A549 (cell line): ENCODE measurements around the gene ACO1. TPM values are rescaled to one million over a fixed set of nuclear protein-coding genes. Genes with fewer than 3 reads are reported as not detected.

Experiments used
- ATAC-seq, 2 experiments: fragments of 200-7000 bp in 1 of 2; fragments of >200 bp in 1 of 2; cut with Nextera tagmentation in 1 of 2; cut with Tn5 transposase in 1 of 2; 3 replicates each; pipeline versions ENCODE4 v1.8.0 to v1.9.1; 2018 to 2020; ENCODE audit warnings: mild to moderate bottlenecking in 1 of 2, moderate library complexity in 1 of 2
- CTCF ChIA-PET: fragments of 300-600 bp; sonication (Branson Sonifier 250); formaldehyde crosslinking; extraction: SDS; loops from one replicate; lab custom pipeline; 2021; ENCODE audit warnings: antibody characterized with exemption, inconsistent platforms; lab: Yijun Ruan, JAX
- POLR2A ChIA-PET: fragments of 350-600 bp; formaldehyde crosslinking; extraction: SDS; loops from one replicate; lab custom pipeline; 2021; ENCODE audit warnings: antibody characterized with exemption, inconsistent platforms; lab: Yijun Ruan, JAX
- DNase-seq, 2 experiments: peaks; one replicate each; pipeline versions ENCODE4 v3.0.0 to v3.0.0-alpha.2; 2011 to 2016; ENCODE audit warnings: low read depth in 1 of 2, low spot score in 1 of 2
- FAIRE-seq: peaks from 2 replicates; lab custom pipeline; 2011; peaks lifted over from hg19 to GRCh38; lab: Jason Lieb, UNC
- H3K27ac ChIP-seq, 2 experiments: fragments of >200 bp; sonication (Bioruptor Twin); formaldehyde crosslinking; 3 replicates each; pipeline ENCODE4 v1.5.1; 2016 to 2017
- H3K4me1 ChIP-seq: fragments of >200 bp; sonication (Bioruptor Twin); formaldehyde crosslinking; 3 replicates; pipeline ENCODE4 v1.6.1; 2016
- H3K4me2 ChIP-seq: fragments of >200 bp; sonication (Bioruptor Twin); formaldehyde crosslinking; 3 replicates; pipeline ENCODE4 v1.6.1; 2016
- H3K4me3 ChIP-seq: fragments of >200 bp; sonication (Bioruptor Twin); formaldehyde crosslinking; 3 replicates; pipeline ENCODE4 v1.5.1; 2016
- H3K9me3 ChIP-seq: fragments of >200 bp; sonication (Bioruptor Twin); formaldehyde crosslinking; 3 replicates; pipeline ENCODE4 v1.6.1; 2016
- BCL3 ChIP-seq: fragments of >200 bp; sonication (Bioruptor Twin); formaldehyde crosslinking; IDR thresholded peaks from 3 replicates; pipeline ENCODE4 v1.6.1; 2016
- BHLHE40 ChIP-seq: IDR thresholded peaks from 2 replicates; pipeline ENCODE4 v1.6.1; 2012; ENCODE audit warnings: low read depth, low read length, inconsistent platforms
- CBX2 ChIP-seq: fragments of 200-600 bp; sonication (generic); IDR thresholded peaks from 2 replicates; pipeline ENCODE4 v1.6.1; 2016; ENCODE audit warnings: low read depth, mild to moderate bottlenecking, borderline replicate concordance
- CEBPB ChIP-seq, 2 experiments: fragments of >200 bp in 1 of 2; sonication (Bioruptor Twin) in 1 of 2; formaldehyde crosslinking in 1 of 2; IDR thresholded peaks; 2 replicates each; pipeline ENCODE4 v1.6.1; 2012 to 2016
- HDAC2 ChIP-seq: fragments of 200-600 bp; sonication (generic); IDR thresholded peaks from 2 replicates; pipeline ENCODE4 v1.6.1; 2016
- HEYL ChIP-seq: fragments of 250-450 bp; sonication (Bioruptor Pico); IDR thresholded peaks from 2 replicates; pipeline ENCODE4 v1.8.0; 2021; ENCODE audit warnings: mild to moderate bottlenecking, moderate library complexity
- HMGXB4 ChIP-seq: fragments of 250-450 bp; sonication (Bioruptor Pico); IDR thresholded peaks from 2 replicates; pipeline ENCODE4 v1.5.0; 2021; ENCODE audit warnings: mild to moderate bottlenecking, moderate library complexity, borderline replicate concordance
- HOXA7 ChIP-seq: fragments of 250-450 bp; sonication (Bioruptor Pico); IDR thresholded peaks from 2 replicates; pipeline ENCODE4 v1.5.0; 2020; ENCODE audit warnings: mild to moderate bottlenecking, moderate library complexity
- KDM1A ChIP-seq: fragments of 200-600 bp; sonication (generic); IDR thresholded peaks from 2 replicates; pipeline ENCODE4 v1.6.1; 2016; ENCODE audit warnings: low read depth, mild to moderate bottlenecking
- MAX ChIP-seq: IDR thresholded peaks from 2 replicates; pipeline ENCODE4 v1.6.1; 2012
- MYC ChIP-seq: IDR thresholded peaks from 2 replicates; pipeline ENCODE4 v1.6.1; 2012; ENCODE audit warnings: mild to moderate bottlenecking, inconsistent platforms, low read length, improper control_type of control experiment, borderline replicate concordance
- NFE2L2 ChIP-seq: fragments of 150-350 bp; conservative IDR thresholded peaks from 2 replicates; pipeline ENCODE4 v1.6.1; 2014; ENCODE audit warnings: low read length
- NPAS2 ChIP-seq: fragments of 250-450 bp; sonication (Bioruptor Pico); IDR thresholded peaks from 2 replicates; pipeline ENCODE4 v1.8.0; 2022; ENCODE audit warnings: mild to moderate bottlenecking, moderate library complexity, borderline replicate concordance
- NR3C1 ChIP-seq: fragments of >200 bp; sonication (Bioruptor Twin); formaldehyde crosslinking; IDR thresholded peaks from 3 replicates; pipeline ENCODE4 v1.6.1; 2017
- POLR2A ChIP-seq: IDR thresholded peaks from 2 replicates; pipeline ENCODE4 v1.6.1; 2012; ENCODE audit warnings: mild to moderate bottlenecking, low read length
- POLR2AphosphoS2 ChIP-seq: conservative IDR thresholded peaks from 2 replicates; pipeline ENCODE4 v1.6.1; 2012; ENCODE audit warnings: low read length, improper control_type of control experiment, inconsistent platforms
- RAD21 ChIP-seq, 2 experiments: fragments of >200 bp in 1 of 2; sonication (Bioruptor Twin) in 1 of 2; formaldehyde crosslinking in 1 of 2; IDR thresholded peaks in 1 of 2; conservative IDR thresholded peaks in 1 of 2; 2 replicates in 1 of 2; 3 replicates in 1 of 2; pipeline ENCODE4 v1.6.1; 2012 to 2018; ENCODE audit warnings: inconsistent platforms in 1 of 2
- REST ChIP-seq: fragments of 200-600 bp; sonication (generic); IDR thresholded peaks from 2 replicates; pipeline ENCODE4 v1.6.1; 2016; ENCODE audit warnings: antibody characterized with exemption, mild to moderate bottlenecking, moderate library complexity
- RFX5 ChIP-seq: fragments of 450-650 bp; IDR thresholded peaks from 2 replicates; pipeline ENCODE4 v1.7.1; 2014; ENCODE audit warnings: antibody characterized with exemption, mild to moderate bottlenecking, moderate library complexity
- SMC3 ChIP-seq: fragments of >200 bp; sonication (Bioruptor Twin); formaldehyde crosslinking; IDR thresholded peaks from 3 replicates; pipeline ENCODE4 v1.6.1; 2018; ENCODE audit warnings: inconsistent platforms
- USF2 ChIP-seq: fragments of 450-650 bp; IDR thresholded peaks from 2 replicates; pipeline ENCODE4 v1.6.1; 2014; ENCODE audit warnings: antibody characterized with exemption
- ZC3H11A ChIP-seq: fragments of 450-650 bp; IDR thresholded peaks from 2 replicates; pipeline ENCODE4 v1.6.1; 2014; ENCODE audit warnings: antibody characterized with exemption, mild to moderate bottlenecking
- ZNF302 ChIP-seq: fragments of 250-450 bp; sonication (Bioruptor Pico); IDR thresholded peaks from 2 replicates; pipeline ENCODE4 v1.9.0; 2021; ENCODE audit warnings: inconsistent platforms, mild to moderate bottlenecking, moderate library complexity
- WGBS: methylation state at CpG from one replicate; pipeline ENCODE4 v1.1.6; 2017; ENCODE audit errors: missing lambda C conversion rate; 5-methylcytosine and 5-hydroxymethylcytosine counted together
- polyA plus RNA-seq, 4 experiments: library from polyadenylated mRNA; depleted of rRNA in 3 of 4; stranded (reverse); fragments of >200 nt; fragmentation: RNase III in 1 of 4; extraction: RNeasy Plus Mini Kit Qiagen cat#74134 plus additional on column Dnase treatment in 1 of 4; gene quantifications; 2 replicates in 3 of 4; 3 replicates in 1 of 4; pipeline ENCODE4 v1.2.3, GENCODE V29; 2011 to 2017

ACO1 gene
- polyA plus RNA-seq, 2 of the 4 experiments (the other 2 are of a cell fraction) = 32.2 to 41.0 TPM

- CTCF ChIA-PET = interaction anchor here (0.8 to 3.2 kb wide), 6 partner anchors 10 to 133 kb away, joined by 3 to 9 read pairs (median 4); no protein-coding TSS in a partner anchor
- H3K4me2 ChIP-seq = no peak overlapping the region
- no peak for FAIRE-seq
- H3K27ac ChIP-seq = no peak overlapping the region
- no peaks in the 10 kb centered on the region for H3K4me1 ChIP-seq
- no peaks in the 10 kb centered on the region for H3K9me3 ChIP-seq
- no peak for TF ChIP-seq MYC
- no peak for TF ChIP-seq REST
- no peak for TF ChIP-seq POLR2A
- TF ChIP-seq POLR2AphosphoS2 = no peak
- H3K4me3 ChIP-seq = no peak overlapping the region
- ATAC-seq = no peak
- no peak for DNase-seq
- POLR2A ChIA-PET = interaction anchor here (0.6 kb wide), 1 partner anchor 284 kb away, joined by 4 read pairs; no protein-coding TSS in a partner anchor
Measured at GRCh38 chr9:32413424-32413823, 29.0 kb downstream of the ACO1 start.

- ChIA-PET POLR2A (no interaction called here), CTCF (interaction anchor here (1.7 to 2.1 kb wide), 3 partner anchors 16 to 166 kb away, joined by 4 to 7 read pairs (median 5); no protein-coding TSS in a partner anchor)
- ATAC-seq (no peak), FAIRE-seq (no peak), DNase-seq (no peak)
- no peaks in the 10 kb centered on the region for H3K9me3 ChIP-seq
- WGBS = 71% methylated on average over 2 of the region's 2 CpGs
- no peak overlapping the region for H3K4me3 ChIP-seq
- no peak overlapping the region for H3K27ac ChIP-seq
- TF ChIP-seq CEBPB (IDR thresholded peaks at IDR 0.05) = no peak
- no peak for TF ChIP-seq SMC3
- no peak for TF ChIP-seq BCL3
- TF ChIP-seq USF2 = no peak
- no peak for TF ChIP-seq HEYL
- no peak for TF ChIP-seq ZNF302 (CRISPR knock-in tag)
- no peak for TF ChIP-seq HOXA7 (CRISPR knock-in tag)
- no peak for TF ChIP-seq HMGXB4 (CRISPR knock-in tag)
- TF ChIP-seq, all 56 proteins: peak for 0
- Histone ChIP-seq H3K4me2 (no peak overlapping the region), H3K4me1 (no peaks in the 10 kb centered on the region)
Measured at GRCh38 chr9:32414856-32415255, 30.4 kb downstream of the ACO1 start.

GRCh38 chr9:32419921-32420320 lies 35.5 kb downstream of the ACO1 start:
- H3K9me3 ChIP-seq = no peaks in the 10 kb centered on the region
- 90% methylated on average over 2 of the region's 2 CpGs for WGBS
- FAIRE-seq = peak; percentile 51
- ChIA-PET CTCF (interaction anchor here (0.9 to 1.7 kb wide), 3 partner anchors 12 to 42 kb away, joined by 4 to 5 read pairs (median 4); no protein-coding TSS in a partner anchor), POLR2A (no interaction called here)
- no peaks in the 10 kb centered on the region for H3K4me1 ChIP-seq
- no peak for DNase-seq
- H3K4me3 ChIP-seq = no peak overlapping the region
- no peak overlapping the region for H3K27ac ChIP-seq
- H3K4me2 ChIP-seq = no peak overlapping the region
- no peak for ATAC-seq
- no peak for TF ChIP-seq NFE2L2
- no peak for TF ChIP-seq ZC3H11A
- no peak for TF ChIP-seq CBX2
- TF ChIP-seq NR3C1 = no peak
- TF ChIP-seq MAX = no peak
- no peak for TF ChIP-seq BHLHE40
- TF ChIP-seq HDAC2 = no peak
- TF ChIP-seq RFX5 = no peak
- no peak for TF ChIP-seq KDM1A
- TF ChIP-seq RAD21 (conservative IDR thresholded peaks at IDR 0.05 in 1 of 2, IDR thresholded peaks at IDR 0.05 in 1 of 2) = no peak
- no peak for TF ChIP-seq BCL3
- no peak for TF ChIP-seq NPAS2 (CRISPR knock-in tag)
